ENCODE measurements around the gene ERF.

The ERF gene

GRCh38 chr19:42208612-42209011 lies 46.3 kb downstream of the ERF start:
- no peak for DNase-seq

- no peak for DNase-seq
These were observed 47.1 kb downstream of the ERF start for GRCh38 chr19:42207767-42208271.

GRCh38 chr19:42206871-42207755 lies 47.8 kb downstream of the ERF start:
- no peak for DNase-seq

- DNase-seq, result no peak
These were observed 50.3 kb downstream of the ERF start for GRCh38 chr19:42204664-42205063.

GRCh38 chr19:42203700-42204099 lies 51.2 kb downstream of the ERF start:
- DNase-seq, result no peak

- DNase-seq, result no peak
These were observed 52.5 kb downstream of the ERF start for GRCh38 chr19:42202290-42202880.

- no peak for DNase-seq
These were observed 53.2 kb downstream of the ERF start for GRCh38 chr19:42201489-42202289.

- DNase-seq, result no peak
These were observed 54.7 kb downstream of the ERF start for GRCh38 chr19:42200116-42200715.

GRCh38 chr19:42199440-42200115 lies 55.4 kb downstream of the ERF start:
- DNase-seq, result no peak

GRCh38 chr19:42198676-42199439 lies 56.1 kb downstream of the ERF start:
- no peak for DNase-seq

Data from left hindlimb (tissue), 1 donor.